Neuronal stem cell (in vitro differentiated cells): ENCODE data around the gene VPS26C.

ENCODE experiments used
- DNase-seq: peaks from one replicate; pipeline ENCODE4 v3.0.0-alpha.2; 2013; ENCODE audit warnings: low spot score
- H2AFZ ChIP-seq: one replicate; pipeline ENCODE4 v1.6.1; 2013; ENCODE audit warnings: mild to moderate bottlenecking, low read length, inconsistent platforms
- H2AK5ac ChIP-seq: 2 replicates; pipeline ENCODE4 v1.6.1; 2013; ENCODE audit warnings: low read depth, mild to moderate bottlenecking, inconsistent platforms, low read length, moderate library complexity, mixed read lengths
- H2BK120ac ChIP-seq: 2 replicates; pipeline ENCODE4 v1.6.1; 2013; ENCODE audit warnings: low read depth, mild to moderate bottlenecking, inconsistent platforms, low read length, moderate library complexity, mixed read lengths
- H2BK12ac ChIP-seq: one replicate; pipeline ENCODE4 v1.6.1; 2013; ENCODE audit warnings: low read length, inconsistent platforms
- H2BK15ac ChIP-seq: 2 replicates; pipeline ENCODE4 v1.6.1; 2013; ENCODE audit warnings: mild to moderate bottlenecking, low read length, inconsistent platforms, mixed read lengths
- H2BK5ac ChIP-seq: one replicate; pipeline ENCODE4 v1.6.1; 2013; ENCODE audit warnings: inconsistent platforms, mild to moderate bottlenecking, low read length, moderate library complexity
- H3K14ac ChIP-seq: one replicate; pipeline ENCODE4 v1.6.1; 2013; ENCODE audit warnings: low read length, inconsistent platforms
- H3K18ac ChIP-seq: 2 replicates; pipeline ENCODE4 v1.6.1; 2013; ENCODE audit warnings: low read length, inconsistent platforms
- H3K23ac ChIP-seq: 2 replicates; pipeline ENCODE4 v1.6.1; 2013; ENCODE audit warnings: low read depth, mild to moderate bottlenecking, mixed read lengths, low read length, inconsistent platforms; ENCODE audit not compliant: poor library complexity
- H3K27ac ChIP-seq: replicated peaks from 3 replicates; pipeline ENCODE4 v1.5.1; 2013; ENCODE audit warnings: low read length, inconsistent platforms
- H3K27me3 ChIP-seq, 3 experiments: 2 replicates each; pipeline ENCODE4 v1.6.1; 2013; ENCODE audit warnings: low read length in 3 of 3, mild to moderate bottlenecking in 2 of 3, inconsistent platforms in 1 of 3, low read depth in 1 of 3, mixed read lengths in 1 of 3, moderate library complexity in 1 of 3; ENCODE audit not compliant: control insufficient read depth in 3 of 3, insufficient read depth in 3 of 3
- H3K36me3 ChIP-seq, 2 donors: replicated peaks in 1 of 2; 2 replicates each; pipeline ENCODE4 v1.6.1; 2013; ENCODE audit warnings: low read length in 2 of 2; ENCODE audit not compliant: control insufficient read depth in 2 of 2, insufficient read depth in 2 of 2
- H3K4ac ChIP-seq: 2 replicates; pipeline ENCODE4 v1.6.1; 2013; ENCODE audit warnings: inconsistent platforms, mild to moderate bottlenecking, low read length, moderate library complexity
- H3K4me1 ChIP-seq, 2 donors: 1 replicate in 1 of 2; 2 replicates in 1 of 2; pipeline ENCODE4 v1.6.1; 2013; ENCODE audit warnings: low read length in 2 of 2, low read depth in 1 of 2; ENCODE audit not compliant: control insufficient read depth in 2 of 2, insufficient read depth in 1 of 2
- H3K4me2 ChIP-seq: one replicate; pipeline ENCODE4 v1.6.1; 2013; ENCODE audit warnings: mild to moderate bottlenecking, low read length, inconsistent platforms; ENCODE audit not compliant: insufficient read depth, poor library complexity, severe bottlenecking
- H3K4me3 ChIP-seq, 2 donors: 2 replicates each; pipeline ENCODE4 v1.5.1; 2013; ENCODE audit warnings: low read length in 2 of 2, mild to moderate bottlenecking in 2 of 2, inconsistent platforms in 1 of 2, moderate library complexity in 1 of 2
- H3K79me1 ChIP-seq: one replicate; pipeline ENCODE4 v1.6.1; 2013; ENCODE audit warnings: low read depth, mild to moderate bottlenecking, inconsistent platforms, low read length, moderate library complexity
- H3K9ac ChIP-seq: one replicate; pipeline ENCODE4 v1.6.1; 2013; ENCODE audit warnings: mild to moderate bottlenecking, low read depth, low read length, inconsistent platforms; ENCODE audit not compliant: poor library complexity
- H3K9me3 ChIP-seq, 2 donors: replicated peaks in 1 of 2; 2 replicates each; pipeline versions ENCODE3 to v1.6.1; 2013; ENCODE audit warnings: low read length in 2 of 2, mild to moderate bottlenecking in 2 of 2, inconsistent platforms in 1 of 2, low read depth in 1 of 2, mixed read lengths in 1 of 2, moderate library complexity in 1 of 2; ENCODE audit not compliant: control insufficient read depth in 2 of 2, insufficient read depth in 1 of 2
- H4K8ac ChIP-seq: one replicate; pipeline ENCODE4 v1.6.1; 2013; ENCODE audit warnings: low read depth, mild to moderate bottlenecking, inconsistent platforms, low read length, moderate library complexity
- H4K91ac ChIP-seq: one replicate; pipeline ENCODE4 v1.6.1; 2013; ENCODE audit warnings: low read length, low read depth, mild to moderate bottlenecking, inconsistent platforms; ENCODE audit not compliant: poor library complexity
- WGBS, 2 donors: extraction: QIAGEN DNeasy Blood & Tissue Kit; methylation state at CpG; one replicate each; pipeline ENCODE4 v1.1.7; 2013; ENCODE audit warnings: missing lambda C conversion rate in 2 of 2, mixed read lengths in 1 of 2; ENCODE audit not compliant: insufficient read length in 2 of 2, insufficient replicate concordance in 1 of 2; ENCODE audit errors: extremely low coverage in 2 of 2; 5-methylcytosine and 5-hydroxymethylcytosine counted together

VPS26C gene

GRCh38 chr21:37197746-37198145, 69.4 kb downstream of the VPS26C start:
- Histone ChIP-seq H4K8ac (no peak overlapping the region), H3K18ac (no peak overlapping the region), H2BK120ac (no peak overlapping the region), H2BK12ac (no peak overlapping the region), H3K4ac (no peak overlapping the region), H3K9me3 (peaks cover 1 to 8% of the 10 kb centered on the region in 2 donors), H2BK5ac (no peak overlapping the region), H3K4me2 (no peak overlapping the region), H3K4me3 (no peak overlapping the region), H2BK15ac (no peak overlapping the region), H3K27me3 (peaks cover 0 to 2% (median 0%) of the 10 kb centered on the region in 3 experiments), H3K79me1 (peaks cover 4% of the 10 kb centered on the region), H3K4me1 (peaks cover 0 to 4% of the 10 kb centered on the region in 2 donors), H3K27ac (no peak overlapping the region), H2AFZ (no peak overlapping the region), H3K36me3 (peaks cover 32 to 100% of the 10 kb centered on the region in 2 donors), H3K14ac (no peak overlapping the region), H3K23ac (no peak overlapping the region), H2AK5ac (no peak overlapping the region), H3K9ac (no peak overlapping the region), H4K91ac (no peak overlapping the region)
- DNase-seq = no peak
- no CpG with 5 or more reads among the region's 4 CpGs for WGBS, 2 donors

- no peak for DNase-seq
- H3K4ac ChIP-seq = no peak overlapping the region
- peaks cover 1 to 2% of the 10 kb centered on the region in 2 donors for H3K9me3 ChIP-seq
- no peak overlapping the region for H4K91ac ChIP-seq
- H4K8ac ChIP-seq = no peak overlapping the region
- no peak overlapping the region for H2AK5ac ChIP-seq
- peaks cover 0 to 4% of the 10 kb centered on the region in 2 donors for H3K4me1 ChIP-seq
- no peak overlapping the region for H3K9ac ChIP-seq
- no peak overlapping the region for H3K18ac ChIP-seq
- peaks cover 29 to 100% of the 10 kb centered on the region in 2 donors for H3K36me3 ChIP-seq
- H2BK5ac ChIP-seq = no peak overlapping the region
- H3K27me3 ChIP-seq = peaks cover 0 to 2% (median 0%) of the 10 kb centered on the region in 3 experiments
- no peak overlapping the region for H2BK15ac ChIP-seq
- no peak overlapping the region for H3K4me2 ChIP-seq
- no CpG with 5 or more reads among the region's 8 CpGs for WGBS, 2 donors
- H2BK120ac ChIP-seq = no peak overlapping the region
- no peak overlapping the region for H2BK12ac ChIP-seq
- no peak overlapping the region for H3K4me3 ChIP-seq
- no peak overlapping the region for H3K23ac ChIP-seq
- H2AFZ ChIP-seq = no peak overlapping the region
- H3K27ac ChIP-seq = no peak overlapping the region
- no peak overlapping the region for H3K14ac ChIP-seq
- H3K79me1 ChIP-seq = peaks cover 4% of the 10 kb centered on the region
Measured at GRCh38 chr21:37196847-37197246, 70.3 kb downstream of the VPS26C start.

GRCh38 chr21:37195610-37196009, 71.5 kb downstream of the VPS26C start:
- no peak overlapping the region for H4K8ac ChIP-seq
- WGBS, 2 donors = no CpG with 5 or more reads among the region's 15 CpGs
- H3K4me1 ChIP-seq = peaks cover 0 to 4% of the 10 kb centered on the region in 2 donors
- no peak overlapping the region for H3K27ac ChIP-seq
- H3K23ac ChIP-seq = peak overlapping the region; percentile 46
- no peak overlapping the region for H2AFZ ChIP-seq
- H2AK5ac ChIP-seq = no peak overlapping the region
- H2BK5ac ChIP-seq = no peak overlapping the region
- H3K36me3 ChIP-seq = peaks cover 23 to 100% of the 10 kb centered on the region in 2 donors
- H3K79me1 ChIP-seq = peaks cover 4% of the 10 kb centered on the region
- no peak overlapping the region for H2BK15ac ChIP-seq
- H3K4me3 ChIP-seq = no peak overlapping the region
- peaks cover 0 to 1% of the 10 kb centered on the region in 2 donors for H3K9me3 ChIP-seq
- H3K14ac ChIP-seq = no peak overlapping the region
- no peak for DNase-seq
- peaks cover 0 to 2% (median 0%) of the 10 kb centered on the region in 3 experiments for H3K27me3 ChIP-seq
- H3K9ac ChIP-seq = no peak overlapping the region
- H4K91ac ChIP-seq = no peak overlapping the region
- no peak overlapping the region for H3K4me2 ChIP-seq
- no peak overlapping the region for H3K4ac ChIP-seq
- no peak overlapping the region for H2BK12ac ChIP-seq
- no peak overlapping the region for H3K18ac ChIP-seq
- peak overlapping the region; percentile 51 for H2BK120ac ChIP-seq

DNA sequence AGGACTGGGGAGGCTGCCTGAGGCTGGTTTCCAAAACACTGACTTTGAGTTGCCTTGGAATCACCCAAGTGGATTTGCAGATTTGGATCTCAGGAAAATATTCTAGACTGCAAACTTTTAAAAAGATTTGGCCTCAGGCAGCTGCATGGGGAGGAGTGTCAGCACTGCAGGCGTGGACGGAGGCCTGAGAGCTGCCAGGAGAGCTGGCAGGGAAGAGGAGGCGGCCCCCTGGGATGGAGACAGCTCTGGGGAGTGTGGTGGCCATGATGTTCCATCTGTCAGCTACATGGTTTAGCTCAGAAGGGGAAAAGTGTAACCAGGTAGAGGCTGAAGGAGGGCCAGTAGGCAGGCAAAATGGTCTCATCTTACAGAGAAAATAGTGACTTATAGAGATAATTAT, 72.1 kb downstream of the VPS26C start:
- Histone ChIP-seq H3K4me1 (peaks cover 0 to 4% of the 10 kb centered on the region in 2 donors), H4K91ac (no peak overlapping the region), H3K4me2 (no peak overlapping the region), H2BK15ac (no peak overlapping the region), H2BK120ac (no peak overlapping the region), H3K4ac (no peak overlapping the region), H2BK5ac (no peak overlapping the region), H2BK12ac (no peak overlapping the region), H2AFZ (no peak overlapping the region), H2AK5ac (no peak overlapping the region), H3K79me1 (peaks cover 4% of the 10 kb centered on the region), H3K18ac (peak overlapping the region; percentile 22), H3K14ac (no peak overlapping the region), H3K9ac (no peak overlapping the region), H3K27ac (no peak overlapping the region), H3K27me3 (peaks cover 0 to 2% (median 0%) of the 10 kb centered on the region in 3 experiments), H3K4me3 (no peak overlapping the region), H4K8ac (no peak overlapping the region), H3K9me3 (peaks cover 0 to 1% of the 10 kb centered on the region in 2 donors), H3K23ac (no peak overlapping the region), H3K36me3 (peaks cover 24 to 100% of the 10 kb centered on the region in 2 donors)
- no CpG with 5 or more reads among the region's 3 CpGs for WGBS, 2 donors
- DNase-seq = no peak
